MCF 10A (cell line): Measurements from ENCODE around the gene TMED1. TPM values are rescaled to one million over a fixed set of nuclear protein-coding genes. Genes with fewer than 3 reads are reported as not detected.

Source experiments
- Bru-seq: library from RNA; stranded (reverse); fragments of 400-500 nt; gene quantifications from one replicate; lab custom pipeline; 2021; lab: Mats Ljungman, UMichigan
- BruChase-seq, 2 experiments: library from RNA; stranded (reverse); fragments of 400-500 nt; gene quantifications; one replicate each; lab custom pipeline; 2021; lab: Mats Ljungman, UMichigan
- BruUV-seq: library from RNA; stranded (reverse); fragments of 400-500 nt; replicated peaks from 2 replicates; lab custom pipeline; 2021; lab: Mats Ljungman, UMichigan
- CTCF ChIA-PET: fragments of 300-600 bp; sonication (Branson Sonifier 250); formaldehyde crosslinking; extraction: SDS; loops from one replicate; lab custom pipeline; 2021; ENCODE audit warnings: antibody characterized with exemption, inconsistent platforms; lab: Yijun Ruan, JAX
- POLR2A ChIA-PET: fragments of 300-600, 350-650 bp; sonication (Branson Sonifier 250); formaldehyde crosslinking; extraction: SDS; loops from one replicate; lab custom pipeline; 2020; ENCODE audit warnings: antibody characterized with exemption, inconsistent platforms; lab: Yijun Ruan, JAX
- DNase-seq: peaks from one replicate; pipeline ENCODE4 v3.0.0-alpha.2; 2018; ENCODE audit not compliant: unreplicated experiment
- H3K27ac Mint-ChIP-seq: one replicate; pipeline ENCODE4 v1.8.0; 2022; ENCODE audit warnings: mild to moderate bottlenecking, low read depth, mixed read lengths; ENCODE audit not compliant: unreplicated experiment
- H3K27me3 Mint-ChIP-seq: one replicate; pipeline ENCODE4 v1.8.0; 2022; ENCODE audit warnings: mixed read lengths; ENCODE audit not compliant: insufficient read depth, unreplicated experiment
- H3K36me3 Mint-ChIP-seq: one replicate; pipeline ENCODE4 v1.8.0; 2022; ENCODE audit warnings: mild to moderate bottlenecking, moderate library complexity, mixed read lengths; ENCODE audit not compliant: insufficient read depth, unreplicated experiment
- H3K4me1 Mint-ChIP-seq: one replicate; pipeline ENCODE4 v1.8.0; 2022; ENCODE audit warnings: mixed read lengths; ENCODE audit not compliant: insufficient read depth, unreplicated experiment
- H3K4me3 Mint-ChIP-seq: one replicate; pipeline ENCODE4 v1.8.0; 2022; ENCODE audit warnings: mild to moderate bottlenecking, moderate library complexity, mixed read lengths; ENCODE audit not compliant: unreplicated experiment
- H3K9me3 Mint-ChIP-seq: one replicate; pipeline ENCODE4 v1.8.0; 2022; ENCODE audit warnings: mixed read lengths; ENCODE audit not compliant: unreplicated experiment
- intact Hi-C: fragments of 100-400 bp; cut with micrococcal nuclease; formaldehyde crosslinking; loops from 2 replicates; pipeline ENCODE4 v1.14.1; 2022
- long read RNA-seq: library from polyadenylated mRNA; stranded (forward); transcript quantifications from one replicate; pipeline ENCODE4 v2.0.0, GENCODE V29; 2022
- total RNA-seq: library from RNA; stranded (reverse); gene quantifications from 2 replicates; pipeline ENCODE4 v1.2.3, GENCODE V29; 2022
- TF ChIP-seq, protein P1 (sequence below): fragments of 200-600 bp; IDR thresholded peaks from one replicate; pipeline ENCODE4 v1.8.0; 2022; ENCODE audit warnings: antibody characterized with exemption, mild to moderate bottlenecking; ENCODE audit not compliant: unreplicated experiment

Gene TMED1, protein sequence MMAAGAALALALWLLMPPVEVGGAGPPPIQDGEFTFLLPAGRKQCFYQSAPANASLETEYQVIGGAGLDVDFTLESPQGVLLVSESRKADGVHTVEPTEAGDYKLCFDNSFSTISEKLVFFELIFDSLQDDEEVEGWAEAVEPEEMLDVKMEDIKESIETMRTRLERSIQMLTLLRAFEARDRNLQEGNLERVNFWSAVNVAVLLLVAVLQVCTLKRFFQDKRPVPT
- total RNA-seq (16.5 and 23.2 TPM in 2 replicates), Bru-seq, nascent RNA (percentile 53 among the genes with signal in this experiment), BruChase-seq, experiment 1, labeled RNA remaining after a 6-hour chase (percentile 76 among the genes with signal in this experiment), BruChase-seq, experiment 2, labeled RNA remaining after a 2-hour chase (percentile 60 among the genes with signal in this experiment)
- long read RNA-seq, transcript TMED1-201 (4 exons, 1,340 nt), result major isoform, 53 of 60 reads
- long read RNA-seq, partial matches to known transcripts, result 2 of 60 reads
- long read RNA-seq, other reads (novel, unspliced or antisense), result 5 of 60 reads

DNA sequence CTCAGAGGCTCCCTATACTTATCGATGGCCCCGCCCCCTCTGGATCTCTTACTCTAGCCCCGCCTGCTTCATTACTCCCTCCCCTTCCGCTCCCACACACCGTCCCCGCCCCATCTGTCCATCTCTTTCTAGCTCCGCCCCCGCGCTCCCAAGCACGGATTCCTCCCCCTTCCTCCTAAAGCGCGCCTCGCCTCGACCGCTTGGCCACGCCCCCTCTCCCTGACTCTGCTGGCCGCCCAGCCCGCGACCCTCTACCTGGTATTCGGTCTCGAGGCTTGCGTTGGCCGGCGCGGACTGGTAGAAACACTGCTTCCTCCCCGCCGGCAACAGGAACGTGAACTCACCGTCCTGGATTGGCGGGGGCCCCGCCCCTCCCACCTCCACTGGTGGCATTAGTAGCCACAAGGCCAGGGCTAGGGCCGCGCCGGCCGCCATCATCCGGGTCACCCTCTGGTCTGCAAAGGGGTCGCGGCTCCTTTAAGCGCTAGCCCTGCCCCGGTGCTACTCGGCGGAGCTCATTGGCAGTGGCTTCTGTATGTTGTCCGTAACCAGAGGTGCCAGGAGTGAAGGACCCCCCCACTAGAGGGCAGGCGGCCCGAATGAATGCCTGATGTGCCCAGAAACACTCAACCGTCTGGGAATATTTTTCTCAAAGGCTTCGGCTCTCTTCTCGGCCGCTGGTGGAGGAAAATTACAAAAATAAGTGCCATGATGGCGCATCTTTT lies at the start of gene TMED1:
TMED1 (minus strand) TSS at position 459 of the 725 bp plus-strand sequence; CDS start at position 438, 21 bp downstream.
- Mint-ChIP-seq H3K36me3 (peaks cover 20% of the 10 kb centered on the region), H3K27ac (peak within 1 kb of the TSS; percentile 100), H3K4me1 (peaks cover 8% of the 10 kb centered on the region), H3K9me3 (peaks cover 12% of the 10 kb centered on the region), H3K4me3 (peak within 1 kb of the TSS; percentile 95), H3K27me3 (no peaks in the 10 kb centered on the region)
- POLR2A ChIA-PET, result interaction anchor here (0.5 to 2.9 kb wide), 25 partner anchors 15 to 1968 kb away, joined by 3 to 29 read pairs (median 4); partner anchors contain the start of genes CARM1, DNM2, ELOF1 and LDLR
- intact Hi-C loops, result loop anchor here (1.0 kb wide), 1 partner anchor 119 kb away; no protein-coding TSS in a partner anchor
- CTCF ChIA-PET, result interaction anchor here (0.8 to 7.4 kb wide), 12 partner anchors 11 to 255 kb away, joined by 3 to 62 read pairs (median 4); partner anchors contain the start of genes CARM1 and DNM2
- TF ChIP-seq, protein P1, sequence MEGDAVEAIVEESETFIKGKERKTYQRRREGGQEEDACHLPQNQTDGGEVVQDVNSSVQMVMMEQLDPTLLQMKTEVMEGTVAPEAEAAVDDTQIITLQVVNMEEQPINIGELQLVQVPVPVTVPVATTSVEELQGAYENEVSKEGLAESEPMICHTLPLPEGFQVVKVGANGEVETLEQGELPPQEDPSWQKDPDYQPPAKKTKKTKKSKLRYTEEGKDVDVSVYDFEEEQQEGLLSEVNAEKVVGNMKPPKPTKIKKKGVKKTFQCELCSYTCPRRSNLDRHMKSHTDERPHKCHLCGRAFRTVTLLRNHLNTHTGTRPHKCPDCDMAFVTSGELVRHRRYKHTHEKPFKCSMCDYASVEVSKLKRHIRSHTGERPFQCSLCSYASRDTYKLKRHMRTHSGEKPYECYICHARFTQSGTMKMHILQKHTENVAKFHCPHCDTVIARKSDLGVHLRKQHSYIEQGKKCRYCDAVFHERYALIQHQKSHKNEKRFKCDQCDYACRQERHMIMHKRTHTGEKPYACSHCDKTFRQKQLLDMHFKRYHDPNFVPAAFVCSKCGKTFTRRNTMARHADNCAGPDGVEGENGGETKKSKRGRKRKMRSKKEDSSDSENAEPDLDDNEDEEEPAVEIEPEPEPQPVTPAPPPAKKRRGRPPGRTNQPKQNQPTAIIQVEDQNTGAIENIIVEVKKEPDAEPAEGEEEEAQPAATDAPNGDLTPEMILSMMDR, result no peak
- no TSS peak for BruUV-seq
- peak; percentile 100 for DNase-seq

DNA sequence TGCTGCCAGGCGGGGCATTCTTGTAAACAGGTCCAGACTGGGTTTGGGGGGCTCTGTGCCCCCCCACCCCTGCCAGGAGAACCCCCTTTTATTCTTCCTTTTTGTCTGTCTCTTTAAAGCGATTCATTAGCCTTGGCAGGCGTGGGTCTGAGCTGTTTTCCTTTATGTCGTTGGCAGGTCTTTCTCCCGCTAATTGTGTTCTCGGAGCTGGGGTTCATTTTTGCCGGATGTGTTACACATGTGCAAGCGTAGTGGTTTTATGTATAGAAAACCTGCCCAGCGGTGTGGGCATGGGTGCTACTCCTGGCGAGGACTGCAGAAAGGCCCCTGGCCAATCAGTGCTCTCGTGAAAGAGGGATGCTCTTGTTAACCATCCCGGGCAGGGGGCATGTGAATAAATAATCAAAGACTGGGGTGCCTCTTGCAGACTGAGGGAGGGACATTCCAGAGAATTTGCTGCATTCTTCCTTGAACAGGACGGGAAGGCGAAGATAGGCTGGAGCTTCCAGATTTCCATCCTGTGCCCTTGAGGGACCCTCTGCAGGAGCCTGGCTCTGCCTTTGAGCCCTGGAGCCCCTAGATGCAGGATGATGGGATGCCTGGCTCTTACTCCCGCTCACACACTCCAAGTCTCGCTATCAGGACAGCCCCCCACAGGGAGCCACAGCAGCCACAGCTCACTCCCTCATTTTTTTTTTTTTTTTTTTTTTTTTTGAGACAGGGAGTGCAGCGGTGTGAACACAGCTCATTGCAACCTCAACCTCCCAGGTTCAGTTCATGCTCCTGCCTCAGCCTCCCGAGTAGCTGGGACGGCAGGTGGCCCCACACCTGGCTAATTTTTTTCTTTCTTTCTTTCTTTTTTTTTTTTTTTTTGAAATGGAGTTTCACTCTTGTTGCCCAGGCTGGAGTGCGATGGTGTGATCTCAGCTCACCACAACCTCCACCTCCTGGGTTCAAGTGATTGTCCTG lies 49.5 kb upstream of the TMED1 start:
- Mint-ChIP-seq H3K36me3 (no peaks in the 10 kb centered on the region), H3K27ac (no peak overlapping the region), H3K4me1 (peaks cover 12% of the 10 kb centered on the region), H3K9me3 (no peaks in the 10 kb centered on the region), H3K4me3 (no peak overlapping the region), H3K27me3 (no peaks in the 10 kb centered on the region)
- ChIA-PET POLR2A (interaction anchor here (0.5 kb wide), 1 partner anchor 198 kb away, joined by 3 read pairs; no protein-coding TSS in a partner anchor), CTCF (interaction anchor here (0.6 kb wide), 3 partner anchors 20 to 1784 kb away, joined by 3 to 4 read pairs (median 3); no protein-coding TSS in a partner anchor)
- TF ChIP-seq, protein P1, result no peak
- no peak for DNase-seq
- intact Hi-C loops, result no loop called here
- BruUV-seq, result no TSS peak

DNA sequence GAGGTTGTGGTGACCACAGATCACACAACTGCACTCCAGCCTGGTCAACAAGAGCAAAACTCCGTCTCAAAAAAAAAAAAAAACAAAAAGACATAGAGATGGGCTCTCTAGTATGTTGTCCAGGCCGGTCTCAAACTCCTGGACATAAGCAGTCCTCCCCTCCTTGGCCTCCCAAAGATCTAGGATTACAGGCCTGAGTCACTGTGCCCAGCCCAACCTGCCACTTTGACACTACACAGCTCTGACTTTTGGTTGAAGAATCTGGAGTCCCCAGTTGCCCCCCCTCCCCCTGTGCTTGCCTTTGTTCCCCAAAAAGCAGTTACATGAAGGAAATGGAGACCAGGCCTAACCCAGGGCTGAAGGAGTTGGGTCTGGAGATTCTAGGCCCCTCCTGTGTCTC lies 48.3 kb upstream of the TMED1 start:
- intact Hi-C loops, result no loop called here
- Mint-ChIP-seq H3K36me3 (peaks cover 3% of the 10 kb centered on the region), H3K4me1 (peaks cover 14% of the 10 kb centered on the region), H3K4me3 (no peak overlapping the region), H3K27me3 (no peaks in the 10 kb centered on the region), H3K9me3 (no peaks in the 10 kb centered on the region), H3K27ac (no peak overlapping the region)
- BruUV-seq, result no TSS peak
- POLR2A ChIA-PET, result no interaction called here
- no peak for DNase-seq
- TF ChIP-seq, protein P1, result no peak
- CTCF ChIA-PET, result no interaction called here
